K562 (cell line): ENCODE data around the gene KRT75.

ENCODE experiments used
- CEBPB ChIP-seq: fragments of 450-650 bp; IDR thresholded peaks from 2 replicates; pipeline ENCODE4 v1.6.1; 2016; ENCODE audit warnings: missing genetic modification characterization, missing compliant biosample characterization
- FOXA3 ChIP-seq, 2 experiments: fragments of 450-650 bp in 1 of 2; sonication (generic) in 1 of 2; formaldehyde crosslinking; IDR thresholded peaks in 1 of 2; conservative IDR thresholded peaks in 1 of 2; 2 replicates each; pipeline versions ENCODE4 v1.4.0 to v1.8.0; 2020 to 2022; ENCODE audit warnings: mild to moderate bottlenecking in 2 of 2, missing genetic modification reagents in 1 of 2
- HBP1 ChIP-seq: fragments of 450-650 bp; formaldehyde crosslinking; IDR thresholded peaks from 2 replicates; pipeline ENCODE4 v1.4.0; 2022; ENCODE audit warnings: missing genetic modification characterization
- MAFK ChIP-seq: IDR thresholded peaks from 2 replicates; pipeline ENCODE4 v1.6.1; 2011; ENCODE audit warnings: low read length, improper control_type of control experiment
- POLR2A ChIP-seq: fragments of 450-650 bp; conservative IDR thresholded peaks from 2 replicates; pipeline ENCODE4 v1.6.1; 2016
- RAD21 ChIP-seq, 2 experiments: fragments of 250-450 bp in 1 of 2; fragments of 450-650 bp in 1 of 2; sonication (Bioruptor Pico) in 1 of 2; formaldehyde crosslinking in 1 of 2; IDR thresholded peaks in 1 of 2; conservative IDR thresholded peaks in 1 of 2; 2 replicates each; pipeline versions ENCODE4 v1.4.0 to v1.8.0; 2020 to 2022; ENCODE audit warnings: mild to moderate bottlenecking in 2 of 2, moderate library complexity in 1 of 2
- SAP30 ChIP-seq: fragments of 200-600 bp; sonication (generic); IDR thresholded peaks from 2 replicates; pipeline ENCODE4 v1.6.1; 2012; ENCODE audit warnings: borderline replicate concordance, low read depth, mild to moderate bottlenecking, moderate library complexity, low read length, control low read depth, inconsistent platforms; ENCODE audit not compliant: insufficient read depth, poor library complexity, severe bottlenecking
- SP1 ChIP-seq: sonication (generic); formaldehyde crosslinking; IDR thresholded peaks from 2 replicates; pipeline ENCODE4 v1.8.1; 2022; ENCODE audit warnings: mild to moderate bottlenecking, missing genetic modification reagents
- USF1 ChIP-seq: sonication (generic); formaldehyde crosslinking; IDR thresholded peaks from 2 replicates; pipeline ENCODE4 v1.9.0; 2022; ENCODE audit warnings: mild to moderate bottlenecking, missing genetic modification reagents
- YY1 ChIP-seq, 3 experiments: IDR thresholded peaks; 2 replicates each; pipeline ENCODE4 v1.6.1; 2011; ENCODE audit warnings: low read length in 2 of 3, mild to moderate bottlenecking in 2 of 3, moderate library complexity in 2 of 3, borderline replicate concordance in 1 of 3, control low read depth in 1 of 3, low read depth in 1 of 3; ENCODE audit not compliant: insufficient read depth in 3 of 3, insufficient replicate concordance in 2 of 3, control insufficient read depth in 1 of 3, insufficient read length in 1 of 3; ENCODE audit errors: extremely low read depth in 1 of 3
- ZBTB7A ChIP-seq: IDR thresholded peaks from 2 replicates; pipeline ENCODE4 v1.6.1; 2011; ENCODE audit warnings: low read depth, mild to moderate bottlenecking, low read length, moderate library complexity, borderline replicate concordance; ENCODE audit not compliant: control insufficient read depth
- TF ChIP-seq, protein P1 (sequence below): fragments of 250-450 bp; sonication (Bioruptor Pico); IDR thresholded peaks from 2 replicates; pipeline ENCODE4 v1.4.0; 2020; ENCODE audit warnings: mild to moderate bottlenecking, moderate library complexity

DNA sequence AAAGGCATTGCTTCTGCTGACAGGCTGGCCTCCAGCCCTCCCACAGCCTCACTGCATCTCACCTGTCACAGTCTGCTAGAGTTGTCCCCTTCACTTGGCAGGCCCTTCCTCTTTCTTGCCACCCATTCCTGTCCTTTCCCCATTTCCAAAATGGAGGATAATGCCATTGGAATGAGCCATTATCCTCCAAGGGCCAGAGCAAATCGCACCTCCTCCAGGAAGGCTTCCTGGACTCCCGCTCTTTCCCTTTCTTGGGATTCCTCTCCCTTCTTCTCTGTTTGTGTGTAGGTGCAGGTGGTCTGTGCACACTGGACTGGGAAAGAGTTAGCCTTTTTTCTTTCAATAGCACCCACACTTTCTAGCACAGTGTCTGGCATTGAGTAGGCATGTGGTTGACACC is 31.8 kb downstream of the KRT75 start:
- no peak for TF ChIP-seq SP1 (CRISPR knock-in tag)
- TF ChIP-seq RAD21 (CRISPR knock-in tag; conservative IDR thresholded peaks at IDR 0.05 in 1 of 2, IDR thresholded peaks at IDR 0.05 in 1 of 2) = no peak
- no peak for TF ChIP-seq SAP30
- TF ChIP-seq USF1 (CRISPR knock-in tag) = no peak
- no peak for TF ChIP-seq FOXA3 (CRISPR knock-in tag; conservative IDR thresholded peaks at IDR 0.05 in 1 of 2, IDR thresholded peaks at IDR 0.05 in 1 of 2)
- TF ChIP-seq MAFK = no peak
- TF ChIP-seq YY1 (IDR thresholded peaks at IDR 0.05; ENCODE audit: borderline replicate concordance in 1 of 3, control insufficient read depth in 1 of 3, extremely low read depth in 1 of 3, insufficient read depth in 3 of 3, insufficient read length in 1 of 3, insufficient replicate concordance in 2 of 3, low read depth in 1 of 3, low read length in 2 of 3) = no peak
- TF ChIP-seq ZBTB7A = no peak
- TF ChIP-seq, protein P1, sequence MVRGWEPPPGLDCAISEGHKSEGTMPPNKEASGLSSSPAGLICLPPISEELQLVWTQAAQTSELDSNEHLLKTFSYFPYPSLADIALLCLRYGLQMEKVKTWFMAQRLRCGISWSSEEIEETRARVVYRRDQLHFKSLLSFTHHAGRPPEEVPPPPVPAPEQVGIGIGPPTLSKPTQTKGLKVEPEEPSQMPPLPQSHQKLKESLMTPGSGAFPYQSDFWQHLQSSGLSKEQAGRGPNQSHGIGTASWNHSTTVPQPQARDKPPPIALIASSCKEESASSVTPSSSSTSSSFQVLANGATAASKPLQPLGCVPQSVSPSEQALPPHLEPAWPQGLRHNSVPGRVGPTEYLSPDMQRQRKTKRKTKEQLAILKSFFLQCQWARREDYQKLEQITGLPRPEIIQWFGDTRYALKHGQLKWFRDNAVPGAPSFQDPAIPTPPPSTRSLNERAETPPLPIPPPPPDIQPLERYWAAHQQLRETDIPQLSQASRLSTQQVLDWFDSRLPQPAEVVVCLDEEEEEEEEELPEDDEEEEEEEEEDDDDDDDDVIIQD (CRISPR knock-in tag) = no peak
- no peak for TF ChIP-seq CEBPB
- no peak for TF ChIP-seq POLR2A
- no peak for TF ChIP-seq HBP1
